Duodenal mucosa (tissue), 2 donors: ENCODE results near the gene ANKRD33B.

Experiments used
- H3K27ac ChIP-seq: one replicate; pipeline ENCODE4 v1.7.0; 2013; ENCODE audit warnings: low read depth, low read length
- H3K27me3 ChIP-seq, 2 donors: one replicate each; pipeline ENCODE4 v1.7.0; 2013; ENCODE audit warnings: low read length in 2 of 2, control low read depth in 1 of 2; ENCODE audit not compliant: insufficient read depth in 2 of 2, control insufficient read depth in 1 of 2
- H3K36me3 ChIP-seq, 2 donors: one replicate each; pipeline ENCODE4 v1.7.0; 2013; ENCODE audit warnings: low read length in 2 of 2, control low read depth in 1 of 2; ENCODE audit not compliant: insufficient read depth in 2 of 2, control insufficient read depth in 1 of 2
- H3K4me1 ChIP-seq, 2 donors: one replicate each; pipeline ENCODE4 v1.7.0; 2013; ENCODE audit warnings: low read length in 2 of 2, control low read depth in 1 of 2; ENCODE audit not compliant: insufficient read depth in 2 of 2, control insufficient read depth in 1 of 2
- H3K4me3 ChIP-seq, 2 donors: one replicate each; pipeline ENCODE4 v1.7.0; 2013; ENCODE audit warnings: low read length in 2 of 2, low read depth in 1 of 2
- H3K9ac ChIP-seq, 2 donors: one replicate each; pipeline ENCODE4 v1.7.0; 2013; ENCODE audit warnings: low read length in 2 of 2, low read depth in 1 of 2
- H3K9me3 ChIP-seq, 2 donors: one replicate each; pipeline ENCODE4 v1.7.0; 2013; ENCODE audit warnings: low read length in 2 of 2, control low read depth in 1 of 2; ENCODE audit not compliant: control insufficient read depth in 1 of 2

The ANKRD33B gene

GRCh38 chr5:10691826-10692785 lies 128.2 kb downstream of the ANKRD33B start:
- H3K36me3 ChIP-seq: peaks cover 9 to 28% of the 10 kb centered on the region in 2 donors
- no peak overlapping the region for H3K9ac ChIP-seq
- no peaks in the 10 kb centered on the region for H3K27me3 ChIP-seq
- H3K4me3 ChIP-seq: no peak overlapping the region
- H3K9me3 ChIP-seq: no peaks in the 10 kb centered on the region
- no peak overlapping the region for H3K27ac ChIP-seq
- peaks cover 0 to 8% of the 10 kb centered on the region in 2 donors for H3K4me1 ChIP-seq

- H3K4me3 ChIP-seq: no peak overlapping the region
- peaks cover 4 to 17% of the 10 kb centered on the region in 2 donors for H3K36me3 ChIP-seq
- no peaks in the 10 kb centered on the region for H3K27me3 ChIP-seq
- no peaks in the 10 kb centered on the region for H3K9me3 ChIP-seq
- peaks cover 0 to 8% of the 10 kb centered on the region in 2 donors for H3K4me1 ChIP-seq
- no peak overlapping the region for H3K9ac ChIP-seq
- no peak overlapping the region for H3K27ac ChIP-seq
Measured at GRCh38 chr5:10695055-10695649, 131.3 kb downstream of the ANKRD33B start.

GRCh38 chr5:10695759-10696543 lies 132.1 kb downstream of the ANKRD33B start:
- no peaks in the 10 kb centered on the region for H3K27me3 ChIP-seq
- H3K27ac ChIP-seq: no peak overlapping the region
- no peaks in the 10 kb centered on the region for H3K9me3 ChIP-seq
- H3K9ac ChIP-seq: no peak overlapping the region
- no peak overlapping the region for H3K4me3 ChIP-seq
- peaks cover 4 to 17% of the 10 kb centered on the region in 2 donors for H3K36me3 ChIP-seq
- H3K4me1 ChIP-seq: peaks cover 3 to 8% of the 10 kb centered on the region in 2 donors

DNA sequence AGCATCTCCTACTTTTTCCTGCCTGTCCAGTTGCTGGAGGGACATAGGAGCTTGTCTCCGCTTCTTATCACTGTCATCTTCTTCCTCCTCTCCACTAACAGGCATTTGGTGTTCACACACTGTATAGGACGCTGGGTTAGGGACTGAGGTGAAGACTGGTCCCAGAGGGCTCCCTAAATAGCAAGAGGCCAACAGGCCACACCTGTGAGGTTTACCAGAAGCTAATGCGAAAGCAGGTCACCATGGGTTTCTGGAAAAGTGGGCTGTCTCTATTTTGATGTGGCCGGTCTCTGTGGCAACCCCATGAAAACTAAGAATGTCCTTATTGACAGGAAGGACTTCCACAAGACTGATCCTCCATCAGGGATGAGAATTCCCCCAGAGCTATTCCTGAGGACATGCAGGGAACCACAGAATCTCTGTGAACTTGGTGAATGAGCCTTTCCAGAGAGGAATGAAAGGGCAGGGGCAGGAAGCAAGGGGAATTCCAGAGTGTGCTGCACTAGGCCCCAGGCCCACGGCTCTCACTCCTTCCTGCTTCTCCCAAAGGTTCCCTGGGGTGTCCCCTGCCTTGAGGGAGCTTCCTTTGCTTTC lies 135.5 kb downstream of the ANKRD33B start:
- Histone ChIP-seq H3K27ac (no peak overlapping the region), H3K9ac (no peak overlapping the region), H3K4me3 (no peak overlapping the region), H3K27me3 (no peaks in the 10 kb centered on the region), H3K36me3 (peaks cover 0 to 5% of the 10 kb centered on the region in 2 donors), H3K9me3 (no peaks in the 10 kb centered on the region), H3K4me1 (peaks cover 18 to 30% of the 10 kb centered on the region in 2 donors)

- Histone ChIP-seq H3K4me3 (no peak overlapping the region), H3K9ac (no peak overlapping the region), H3K36me3 (peaks cover 0 to 3% of the 10 kb centered on the region in 2 donors), H3K9me3 (no peaks in the 10 kb centered on the region), H3K4me1 (peaks cover 24 to 34% of the 10 kb centered on the region in 2 donors), H3K27me3 (no peaks in the 10 kb centered on the region), H3K27ac (no peak overlapping the region)
Measured at GRCh38 chr5:10699987-10700386, 136.1 kb downstream of the ANKRD33B start.

DNA sequence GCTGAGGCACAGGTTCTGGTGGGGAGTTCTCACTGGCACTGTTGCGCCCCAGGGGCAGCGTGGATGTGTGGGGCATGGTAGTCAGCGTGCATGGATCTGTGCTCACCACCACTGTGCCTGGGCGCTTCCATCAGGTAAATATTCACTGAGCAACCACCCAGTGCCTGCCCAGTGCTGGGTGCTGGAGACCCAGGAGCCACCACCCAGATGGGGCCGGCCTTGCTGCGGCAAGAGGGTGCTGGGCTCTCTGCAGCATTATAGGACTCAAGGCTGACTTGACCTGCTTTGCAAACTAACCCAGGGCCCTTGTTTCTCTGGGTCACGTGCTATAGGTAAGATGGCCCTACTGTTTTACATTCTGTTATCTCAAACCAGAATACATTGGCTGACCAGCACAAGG lies 136.6 kb downstream of the ANKRD33B start:
- no peak overlapping the region for H3K4me3 ChIP-seq
- no peak overlapping the region for H3K27ac ChIP-seq
- H3K27me3 ChIP-seq: no peaks in the 10 kb centered on the region
- H3K36me3 ChIP-seq: peaks cover 0 to 3% of the 10 kb centered on the region in 2 donors
- H3K4me1 ChIP-seq: peaks cover 28 to 33% of the 10 kb centered on the region in 2 donors
- H3K9ac ChIP-seq: no peak overlapping the region
- H3K9me3 ChIP-seq: no peaks in the 10 kb centered on the region

- no peaks in the 10 kb centered on the region for H3K9me3 ChIP-seq
- no peak overlapping the region for H3K27ac ChIP-seq
- H3K36me3 ChIP-seq: peaks cover 0 to 3% of the 10 kb centered on the region in 2 donors
- H3K9ac ChIP-seq: no peak overlapping the region
- no peaks in the 10 kb centered on the region for H3K27me3 ChIP-seq
- H3K4me1 ChIP-seq: peaks cover 28 to 37% of the 10 kb centered on the region in 2 donors
- no peak overlapping the region for H3K4me3 ChIP-seq
Measured at GRCh38 chr5:10701567-10702039, 137.7 kb downstream of the ANKRD33B start.

DNA sequence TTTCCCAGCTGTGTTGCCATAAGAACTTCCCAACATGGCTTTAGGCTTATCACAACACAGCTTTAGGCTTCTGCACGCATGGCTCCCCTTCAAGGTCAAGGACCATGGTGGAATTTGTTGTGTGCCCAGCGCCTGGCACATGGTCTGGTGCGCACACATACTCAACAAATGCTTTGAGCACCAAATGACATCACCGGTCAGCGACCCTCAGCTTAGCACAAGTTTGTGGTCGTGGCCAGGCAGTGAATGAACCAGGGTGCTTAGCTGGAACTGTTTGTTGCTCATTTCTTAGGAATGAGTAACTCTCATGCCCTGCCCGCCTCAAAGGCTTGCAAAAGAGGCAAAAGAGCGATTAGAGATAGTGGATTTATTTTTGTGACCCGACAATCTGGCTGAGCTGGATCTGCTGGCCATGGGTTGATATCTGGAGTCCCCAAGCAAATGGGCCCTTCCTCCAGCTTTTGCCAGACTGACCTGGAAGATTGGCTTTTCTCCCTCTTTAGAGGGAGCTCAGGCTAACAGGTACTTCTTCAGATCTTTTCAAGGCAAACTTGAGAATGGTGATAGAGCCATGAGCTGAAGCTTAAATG lies 138.3 kb downstream of the ANKRD33B start:
- H3K9ac ChIP-seq: no peak overlapping the region
- no peaks in the 10 kb centered on the region for H3K9me3 ChIP-seq
- no peaks in the 10 kb centered on the region for H3K27me3 ChIP-seq
- peaks cover 0 to 3% of the 10 kb centered on the region in 2 donors for H3K36me3 ChIP-seq
- no peak overlapping the region for H3K27ac ChIP-seq
- H3K4me3 ChIP-seq: no peak overlapping the region
- H3K4me1 ChIP-seq: peaks cover 28 to 37% of the 10 kb centered on the region in 2 donors

DNA sequence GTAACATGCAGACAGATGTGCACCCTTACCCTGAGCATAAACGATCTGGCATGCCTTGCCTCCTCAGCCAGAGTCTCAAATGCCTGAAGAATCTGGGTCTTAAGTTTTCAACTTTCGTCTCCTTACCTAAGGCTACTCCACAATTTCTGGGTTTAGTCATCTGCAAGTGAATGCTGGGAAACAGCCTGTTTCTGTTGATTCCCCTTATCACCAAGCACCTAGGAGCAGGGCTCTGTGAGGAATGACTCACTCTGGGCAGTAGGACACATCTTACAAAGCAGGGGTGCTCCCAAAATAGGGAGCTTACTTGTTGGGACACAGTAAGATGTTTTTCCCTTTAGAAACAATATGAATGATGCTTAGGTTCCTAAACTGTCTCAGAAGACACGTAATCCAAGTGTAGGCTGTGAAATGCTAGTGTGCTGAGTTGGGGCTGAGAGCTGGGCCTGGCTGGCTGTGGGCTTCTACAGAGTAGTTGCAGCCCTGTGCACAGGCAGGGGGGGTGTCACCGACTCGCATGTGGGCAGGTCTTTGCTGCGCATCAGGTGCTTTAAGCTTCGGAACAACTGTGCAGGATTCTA lies 139.1 kb downstream of the ANKRD33B start:
- H3K4me3 ChIP-seq: no peak overlapping the region
- H3K27ac ChIP-seq: no peak overlapping the region
- no peak overlapping the region for H3K9ac ChIP-seq
- no peaks in the 10 kb centered on the region for H3K9me3 ChIP-seq
- H3K27me3 ChIP-seq: no peaks in the 10 kb centered on the region
- H3K36me3 ChIP-seq: peaks cover 0 to 8% of the 10 kb centered on the region in 2 donors
- peaks cover 28 to 37% of the 10 kb centered on the region in 2 donors for H3K4me1 ChIP-seq
